Trophoblast cell (in vitro differentiated cells and primary cell): ENCODE measurements around the gene NEB.

Experiments
- DNase-seq, 2 donors: peaks; one replicate each; pipeline ENCODE4 v3.0.0-alpha.2; 2016
- H2AFZ ChIP-seq: 2 replicates; pipeline ENCODE4 v1.6.1; 2013; ENCODE audit warnings: low read length, moderate library complexity, mild to moderate bottlenecking; ENCODE audit not compliant: insufficient read depth, poor library complexity
- H2AK5ac ChIP-seq: 2 replicates; pipeline ENCODE4 v1.6.1; 2013; ENCODE audit warnings: mild to moderate bottlenecking, low read length
- H2BK120ac ChIP-seq: 2 replicates; pipeline ENCODE4 v1.6.1; 2013; ENCODE audit warnings: low read length, mild to moderate bottlenecking, moderate library complexity; ENCODE audit not compliant: insufficient read depth, poor library complexity
- H2BK12ac ChIP-seq: 2 replicates; pipeline ENCODE4 v1.6.1; 2013; ENCODE audit warnings: mild to moderate bottlenecking, low read length, moderate library complexity
- H2BK5ac ChIP-seq: 2 replicates; pipeline ENCODE4 v1.6.1; 2013; ENCODE audit warnings: low read length, low read depth, moderate library complexity, mild to moderate bottlenecking; ENCODE audit not compliant: poor library complexity
- H3K14ac ChIP-seq: 2 replicates; pipeline ENCODE4 v1.6.1; 2013; ENCODE audit warnings: mild to moderate bottlenecking, low read length
- H3K18ac ChIP-seq: 2 replicates; pipeline ENCODE4 v1.6.1; 2013; ENCODE audit warnings: mild to moderate bottlenecking, low read length
- H3K23ac ChIP-seq: 2 replicates; pipeline ENCODE4 v1.6.1; 2013; ENCODE audit warnings: low read length
- H3K27ac ChIP-seq: 2 replicates; pipeline ENCODE4 v1.5.1; 2013; ENCODE audit warnings: low read depth, mild to moderate bottlenecking, inconsistent platforms, low read length, moderate library complexity
- H3K27me3 ChIP-seq: 2 replicates; pipeline ENCODE4 v1.6.1; 2013; ENCODE audit warnings: inconsistent platforms, mild to moderate bottlenecking, low read length, moderate library complexity; ENCODE audit not compliant: insufficient read depth
- H3K36me3 ChIP-seq, 2 experiments: 1 replicate in 1 of 2; 2 replicates in 1 of 2; pipeline ENCODE4 v1.6.1; 2013; ENCODE audit warnings: low read length in 2 of 2, mild to moderate bottlenecking in 2 of 2, moderate library complexity in 1 of 2; ENCODE audit not compliant: insufficient read depth in 2 of 2, control insufficient read depth in 1 of 2
- H3K4ac ChIP-seq: 2 replicates; pipeline ENCODE4 v1.6.1; 2013; ENCODE audit warnings: low read depth, mild to moderate bottlenecking, low read length, moderate library complexity
- H3K4me1 ChIP-seq, 2 experiments: 1 replicate in 1 of 2; 2 replicates in 1 of 2; pipeline ENCODE4 v1.6.1; 2013; ENCODE audit warnings: low read length in 2 of 2, mild to moderate bottlenecking in 2 of 2, moderate library complexity in 1 of 2; ENCODE audit not compliant: insufficient read depth in 2 of 2, control insufficient read depth in 1 of 2
- H3K4me2 ChIP-seq: 2 replicates; pipeline ENCODE4 v1.6.1; 2013; ENCODE audit warnings: inconsistent platforms, mild to moderate bottlenecking, low read length, moderate library complexity
- H3K4me3 ChIP-seq: 2 replicates; pipeline ENCODE4 v1.5.1; 2013; ENCODE audit warnings: mild to moderate bottlenecking, low read depth, low read length, inconsistent platforms
- H3K79me1 ChIP-seq: one replicate; pipeline ENCODE4 v1.6.1; 2013; ENCODE audit warnings: low read length
- H3K79me2 ChIP-seq: 2 replicates; pipeline ENCODE4 v1.6.1; 2013; ENCODE audit warnings: low read length, mild to moderate bottlenecking; ENCODE audit not compliant: control insufficient read depth, insufficient read depth, poor library complexity
- H3K9ac ChIP-seq: 2 replicates; pipeline ENCODE4 v1.6.1; 2013; ENCODE audit warnings: mild to moderate bottlenecking, low read length
- H3K9me3 ChIP-seq: 2 replicates; pipeline ENCODE4 v1.6.1; 2013; ENCODE audit warnings: low read depth, mild to moderate bottlenecking, control low read depth, inconsistent platforms, low read length; ENCODE audit not compliant: insufficient read depth
- H4K12ac ChIP-seq: 2 replicates; pipeline ENCODE4 v1.6.1; 2013; ENCODE audit warnings: low read depth, mild to moderate bottlenecking, low read length, moderate library complexity
- H4K8ac ChIP-seq: 2 replicates; pipeline ENCODE4 v1.6.1; 2013; ENCODE audit warnings: low read depth, mild to moderate bottlenecking, low read length, moderate library complexity
- H4K91ac ChIP-seq: one replicate; pipeline ENCODE4 v1.6.1; 2013; ENCODE audit warnings: low read depth, mild to moderate bottlenecking, low read length, moderate library complexity
- WGBS: extraction: QIAGEN DNeasy Blood & Tissue Kit; methylation state at CpG from one replicate; pipeline ENCODE4 v1.1.7; 2013; ENCODE audit warnings: missing lambda C conversion rate; ENCODE audit not compliant: insufficient read length, insufficient coverage; ENCODE audit errors: extremely low coverage; 5-methylcytosine and 5-hydroxymethylcytosine counted together

The NEB gene

GRCh38 chr2:151569167-151569566 lies 165.1 kb downstream of the NEB start:
- H3K79me1 ChIP-seq = no peaks in the 10 kb centered on the region
- H3K79me2 ChIP-seq = no peaks in the 10 kb centered on the region
- no peak overlapping the region for H3K4me3 ChIP-seq
- no peak overlapping the region for H3K14ac ChIP-seq
- H3K4me2 ChIP-seq = no peak overlapping the region
- no peaks in the 10 kb centered on the region for H3K36me3 ChIP-seq
- H4K91ac ChIP-seq = no peak overlapping the region
- peak; percentile 76 to 94 for DNase-seq
- H2BK12ac ChIP-seq = no peak overlapping the region
- no peak overlapping the region for H2AFZ ChIP-seq
- H3K9ac ChIP-seq = no peak overlapping the region
- no peak overlapping the region for H3K4ac ChIP-seq
- H2BK120ac ChIP-seq = no peak overlapping the region
- WGBS = no CpG with 5 or more reads among the region's 8 CpGs
- no peak overlapping the region for H3K23ac ChIP-seq
- H4K8ac ChIP-seq = no peak overlapping the region
- no peak overlapping the region for H2BK5ac ChIP-seq
- H3K27me3 ChIP-seq = no peaks in the 10 kb centered on the region
- no peaks in the 10 kb centered on the region for H3K4me1 ChIP-seq
- H4K12ac ChIP-seq = no peak overlapping the region
- H3K27ac ChIP-seq = no peak overlapping the region
- H3K18ac ChIP-seq = no peak overlapping the region
- H2AK5ac ChIP-seq = no peak overlapping the region
- no peaks in the 10 kb centered on the region for H3K9me3 ChIP-seq

- H3K36me3 ChIP-seq = no peaks in the 10 kb centered on the region
- H2BK12ac ChIP-seq = no peak overlapping the region
- H4K8ac ChIP-seq = no peak overlapping the region
- no peaks in the 10 kb centered on the region for H3K27me3 ChIP-seq
- H3K23ac ChIP-seq = no peak overlapping the region
- H3K4me1 ChIP-seq = no peaks in the 10 kb centered on the region
- no peak overlapping the region for H3K14ac ChIP-seq
- no peak overlapping the region for H3K18ac ChIP-seq
- no peak overlapping the region for H2AK5ac ChIP-seq
- H3K9ac ChIP-seq = no peak overlapping the region
- H2BK5ac ChIP-seq = no peak overlapping the region
- H3K79me1 ChIP-seq = no peaks in the 10 kb centered on the region
- no peak overlapping the region for H2AFZ ChIP-seq
- no peak overlapping the region for H2BK120ac ChIP-seq
- H3K79me2 ChIP-seq = no peaks in the 10 kb centered on the region
- no peak overlapping the region for H4K91ac ChIP-seq
- no peak overlapping the region for H3K4me2 ChIP-seq
- H3K27ac ChIP-seq = no peak overlapping the region
- H3K4ac ChIP-seq = no peak overlapping the region
- WGBS = no CpG with 5 or more reads among the region's 7 CpGs
- no peak overlapping the region for H4K12ac ChIP-seq
- H3K4me3 ChIP-seq = no peak overlapping the region
- H3K9me3 ChIP-seq = no peaks in the 10 kb centered on the region
- no peak for DNase-seq
Observed at GRCh38 chr2:151568501-151568900, 165.8 kb downstream of the NEB start.

DNA sequence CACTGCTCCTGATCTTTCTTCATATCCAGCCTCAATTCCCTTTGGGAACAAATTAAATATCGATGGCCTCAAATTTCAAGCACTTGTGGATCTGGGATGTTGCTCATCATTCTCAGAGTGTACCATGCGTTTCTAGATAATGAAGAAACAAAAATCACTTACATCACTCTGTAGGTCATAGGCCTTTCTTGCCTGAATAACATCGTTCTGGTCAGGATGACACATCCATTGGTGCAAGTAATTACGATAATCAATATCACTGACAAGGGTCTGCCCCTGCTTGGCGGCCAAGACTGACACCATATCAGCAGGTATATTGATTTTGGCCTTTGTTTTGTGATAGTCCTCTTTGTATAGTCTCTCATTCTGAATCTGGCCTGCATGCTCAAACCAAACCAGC lies 167.3 kb downstream of the NEB start:
- H3K9ac ChIP-seq = no peak overlapping the region
- H2BK120ac ChIP-seq = no peak overlapping the region
- no peaks in the 10 kb centered on the region for H3K4me1 ChIP-seq
- no peak overlapping the region for H3K18ac ChIP-seq
- no peak overlapping the region for H4K91ac ChIP-seq
- no peak for DNase-seq
- H3K23ac ChIP-seq = no peak overlapping the region
- H3K4me3 ChIP-seq = no peak overlapping the region
- no peaks in the 10 kb centered on the region for H3K79me1 ChIP-seq
- H3K79me2 ChIP-seq = no peaks in the 10 kb centered on the region
- H3K4ac ChIP-seq = no peak overlapping the region
- no peak overlapping the region for H4K12ac ChIP-seq
- no peak overlapping the region for H2BK12ac ChIP-seq
- H3K14ac ChIP-seq = no peak overlapping the region
- no peaks in the 10 kb centered on the region for H3K9me3 ChIP-seq
- WGBS = no CpG with 5 or more reads among the region's 5 CpGs
- no peaks in the 10 kb centered on the region for H3K36me3 ChIP-seq
- H2AFZ ChIP-seq = no peak overlapping the region
- H2BK5ac ChIP-seq = no peak overlapping the region
- no peak overlapping the region for H3K27ac ChIP-seq
- H4K8ac ChIP-seq = no peak overlapping the region
- H3K27me3 ChIP-seq = no peaks in the 10 kb centered on the region
- no peak overlapping the region for H2AK5ac ChIP-seq
- H3K4me2 ChIP-seq = no peak overlapping the region

DNA sequence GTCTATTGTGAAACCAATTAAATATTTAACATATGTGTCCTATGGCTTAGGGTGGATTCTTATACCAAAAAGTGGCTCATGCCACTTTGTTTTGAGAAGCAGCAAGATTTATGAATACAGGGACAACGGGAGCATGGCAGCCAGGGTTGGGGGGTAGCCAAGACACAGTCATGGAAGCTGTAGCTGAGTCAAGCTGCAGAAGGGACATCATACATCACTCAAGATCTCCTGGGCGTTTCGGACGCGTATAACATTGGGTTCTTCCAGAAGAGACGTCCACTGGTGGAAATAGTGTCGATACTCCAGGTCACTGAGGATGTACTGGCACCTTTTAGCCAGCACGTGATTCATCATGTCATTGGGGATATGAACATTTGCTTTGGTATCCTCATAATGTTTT lies 171.9 kb downstream of the NEB start:
- no peaks in the 10 kb centered on the region for H3K79me1 ChIP-seq
- H4K8ac ChIP-seq = no peak overlapping the region
- no peak overlapping the region for H3K27ac ChIP-seq
- H3K23ac ChIP-seq = no peak overlapping the region
- H2AK5ac ChIP-seq = no peak overlapping the region
- no CpG with 5 or more reads among the region's 8 CpGs for WGBS
- H3K27me3 ChIP-seq = no peaks in the 10 kb centered on the region
- no peak overlapping the region for H2BK5ac ChIP-seq
- H2BK120ac ChIP-seq = no peak overlapping the region
- H3K79me2 ChIP-seq = no peaks in the 10 kb centered on the region
- no peak overlapping the region for H3K18ac ChIP-seq
- H3K36me3 ChIP-seq = no peaks in the 10 kb centered on the region
- H3K9ac ChIP-seq = no peak overlapping the region
- no peak overlapping the region for H3K4ac ChIP-seq
- no peak overlapping the region for H2BK12ac ChIP-seq
- no peak overlapping the region for H4K12ac ChIP-seq
- H3K9me3 ChIP-seq = no peaks in the 10 kb centered on the region
- no peak for DNase-seq
- no peak overlapping the region for H4K91ac ChIP-seq
- H3K4me2 ChIP-seq = no peak overlapping the region
- H2AFZ ChIP-seq = no peak overlapping the region
- H3K4me1 ChIP-seq = no peaks in the 10 kb centered on the region
- no peak overlapping the region for H3K4me3 ChIP-seq
- H3K14ac ChIP-seq = no peak overlapping the region
